HG03378 (cell line): ENCODE data around the gene ETS2.

Source experiments
- ATAC-seq: cut with Tn5 transposase; IDR thresholded peaks from one replicate; pipeline ENCODE4 v1.9.1; 2021; ENCODE audit warnings: mild to moderate bottlenecking, moderate library complexity; ENCODE audit not compliant: unreplicated experiment

Gene ETS2

GRCh38 chr21:38857152-38857825, 51.6 kb downstream of the ETS2 start:
- ATAC-seq = no peak

GRCh38 chr21:38858026-38858811, 52.5 kb downstream of the ETS2 start:
- no peak for ATAC-seq

- ATAC-seq = no peak
These were observed 53.1 kb downstream of the ETS2 start for GRCh38 chr21:38858812-38859205.

GRCh38 chr21:38859852-38860251, 54.1 kb downstream of the ETS2 start:
- no peak for ATAC-seq

GRCh38 chr21:38861056-38861455, 55.3 kb downstream of the ETS2 start:
- ATAC-seq = no peak

- ATAC-seq = peak; percentile 93
These were observed 56.4 kb downstream of the ETS2 start for GRCh38 chr21:38861989-38862683.

GRCh38 chr21:38863291-38863690, 57.6 kb downstream of the ETS2 start:
- no peak for ATAC-seq

- no peak for ATAC-seq
These were observed 58.2 kb downstream of the ETS2 start for GRCh38 chr21:38863843-38864363.

GRCh38 chr21:38864964-38865363, 59.2 kb downstream of the ETS2 start:
- ATAC-seq = no peak

GRCh38 chr21:38869196-38869595, 63.5 kb downstream of the ETS2 start:
- no peak for ATAC-seq

- ATAC-seq = no peak
These were observed 64.2 kb downstream of the ETS2 start for GRCh38 chr21:38869946-38870345.
